PC-9 (cell line): ENCODE results near the gene RIMS1. TPM values are rescaled to one million over a fixed set of nuclear protein-coding genes. Genes with fewer than 3 reads are reported as not detected.

Experiments
- BruUV-seq: library from RNA; stranded (reverse); fragments of 400-500 nt; replicated peaks from 2 replicates; lab custom pipeline; 2021; lab: Mats Ljungman, UMichigan
- CTCF ChIA-PET: fragments of 300-600 bp; sonication (Branson Sonifier 250); formaldehyde crosslinking; loops from one replicate; lab custom pipeline; 2022; ENCODE audit warnings: antibody characterized with exemption; lab: Charles Lee
- POLR2A ChIA-PET: fragments of 300-600 bp; sonication (Branson Sonifier 250); formaldehyde crosslinking; loops from one replicate; lab custom pipeline; 2022; ENCODE audit warnings: antibody characterized with exemption; ENCODE audit not compliant: unreplicated experiment; lab: Charles Lee
- DNase-seq, 2 experiments: peaks; one replicate each; pipeline versions ENCODE4 v3.0.0 to v3.0.0-alpha.2; 2015 to 2022; ENCODE audit warnings: mixed read lengths in 1 of 2
- H2AFZ ChIP-seq: fragments of 200-600 bp; sonication (generic); 2 replicates; pipeline ENCODE4 v1.8.1; 2017; ENCODE audit warnings: antibody characterized with exemption
- H3F3A ChIP-seq: fragments of 200-600 bp; sonication (generic); 2 replicates; pipeline ENCODE4 v1.8.1; 2017; ENCODE audit warnings: antibody characterized with exemption, mild to moderate bottlenecking, low read depth; ENCODE audit not compliant: insufficient read depth
- H3K27ac ChIP-seq: fragments of 200-600 bp; sonication (generic); 2 replicates; pipeline ENCODE4 v1.6.1; 2016; ENCODE audit warnings: mixed run types
- H3K27me3 ChIP-seq: fragments of 200-600 bp; sonication (generic); 2 replicates; pipeline ENCODE4 v1.6.1; 2016; ENCODE audit warnings: low read depth, mixed run types; ENCODE audit not compliant: insufficient read depth
- H3K36me3 ChIP-seq: fragments of 200-600 bp; sonication (generic); 2 replicates; pipeline ENCODE4 v1.6.1; 2016; ENCODE audit warnings: low read depth, mixed run types
- H3K4me1 ChIP-seq: fragments of 200-600 bp; sonication (generic); replicated peaks from 2 replicates; pipeline ENCODE4 v1.6.1; 2016; ENCODE audit warnings: mixed run types; ENCODE audit not compliant: insufficient read depth
- H3K4me2 ChIP-seq: fragments of 200-600 bp; sonication (generic); 2 replicates; pipeline ENCODE4 v1.6.1; 2017; ENCODE audit warnings: mixed run types
- H3K4me3 ChIP-seq: fragments of 200-600 bp; sonication (generic); 2 replicates; pipeline ENCODE4 v1.6.1; 2016; ENCODE audit warnings: mixed run types
- H3K79me2 ChIP-seq: fragments of 200-600 bp; sonication (generic); 2 replicates; pipeline ENCODE4 v1.6.1; 2017; ENCODE audit warnings: low read depth, mixed run types
- H3K9me2 ChIP-seq: fragments of 200-600 bp; sonication (generic); 2 replicates; pipeline ENCODE4 v1.8.1; 2017; ENCODE audit warnings: mild to moderate bottlenecking; ENCODE audit not compliant: insufficient read depth
- H3K9me3 ChIP-seq: fragments of 200-600 bp; sonication (generic); 2 replicates; pipeline ENCODE4 v1.8.1; 2016; ENCODE audit warnings: low read depth; ENCODE audit not compliant: insufficient read depth
- H4K20me1 ChIP-seq: fragments of 200-600 bp; sonication (generic); 2 replicates; pipeline ENCODE4 v1.8.1; 2017; ENCODE audit not compliant: insufficient read depth
- EZH2 ChIP-seq: fragments of 200-600 bp; sonication (generic); IDR thresholded peaks from 2 replicates; pipeline ENCODE4 v1.8.0; 2017; ENCODE audit warnings: antibody characterized with exemption, low read depth
- intact Hi-C: fragments of 100-400 bp; cut with micrococcal nuclease; formaldehyde crosslinking; loops from one replicate; pipeline ENCODE4 v1.10.0; 2022; ENCODE audit not compliant: unreplicated experiment
- total RNA-seq: library from RNA; stranded (reverse); gene quantifications from 2 replicates; pipeline ENCODE4 v1.2.3, GENCODE V29; 2021
- TF ChIP-seq, protein P1 (sequence below): fragments of 200-600 bp; sonication (generic); conservative IDR thresholded peaks from 2 replicates; pipeline ENCODE4 v1.6.1; 2017; ENCODE audit warnings: mixed run types, antibody characterized with exemption, mild to moderate bottlenecking, moderate library complexity

Gene RIMS1
- total RNA-seq, 1 experiment from 2014 or later = not detected

DNA sequence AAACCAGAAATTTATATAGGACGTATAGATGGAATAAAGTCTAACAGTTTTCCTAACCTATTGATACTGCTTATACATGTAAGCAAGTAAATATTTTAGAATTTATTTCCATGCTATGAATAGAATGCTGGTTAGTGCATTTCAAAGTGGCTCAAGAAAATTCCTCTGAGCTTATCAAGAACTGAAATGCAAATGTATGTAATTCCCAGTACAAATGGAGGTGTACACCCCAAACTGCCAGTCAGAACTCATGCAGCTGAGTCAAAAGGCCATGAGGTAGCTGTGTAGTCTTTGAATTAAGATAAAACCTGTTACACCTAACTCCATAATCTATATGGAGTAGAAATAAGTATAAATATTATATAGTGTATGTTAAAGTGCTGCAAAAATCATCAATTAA lies 503.3 kb downstream of the RIMS1 start:
- H3K9me2 ChIP-seq = peaks cover 3% of the 10 kb centered on the region; the same call in 1 of the 2 replicates
- H3K9me3 ChIP-seq = no peaks in the 10 kb centered on the region
- no peak overlapping the region for H2AFZ ChIP-seq
- no peaks in the 10 kb centered on the region for H3K27me3 ChIP-seq
- no peaks in the 10 kb centered on the region for H3K4me1 ChIP-seq
- H4K20me1 ChIP-seq = no peaks in the 10 kb centered on the region
- POLR2A ChIA-PET = no interaction called here
- no peaks in the 10 kb centered on the region for H3K36me3 ChIP-seq
- TF ChIP-seq, protein P1, sequence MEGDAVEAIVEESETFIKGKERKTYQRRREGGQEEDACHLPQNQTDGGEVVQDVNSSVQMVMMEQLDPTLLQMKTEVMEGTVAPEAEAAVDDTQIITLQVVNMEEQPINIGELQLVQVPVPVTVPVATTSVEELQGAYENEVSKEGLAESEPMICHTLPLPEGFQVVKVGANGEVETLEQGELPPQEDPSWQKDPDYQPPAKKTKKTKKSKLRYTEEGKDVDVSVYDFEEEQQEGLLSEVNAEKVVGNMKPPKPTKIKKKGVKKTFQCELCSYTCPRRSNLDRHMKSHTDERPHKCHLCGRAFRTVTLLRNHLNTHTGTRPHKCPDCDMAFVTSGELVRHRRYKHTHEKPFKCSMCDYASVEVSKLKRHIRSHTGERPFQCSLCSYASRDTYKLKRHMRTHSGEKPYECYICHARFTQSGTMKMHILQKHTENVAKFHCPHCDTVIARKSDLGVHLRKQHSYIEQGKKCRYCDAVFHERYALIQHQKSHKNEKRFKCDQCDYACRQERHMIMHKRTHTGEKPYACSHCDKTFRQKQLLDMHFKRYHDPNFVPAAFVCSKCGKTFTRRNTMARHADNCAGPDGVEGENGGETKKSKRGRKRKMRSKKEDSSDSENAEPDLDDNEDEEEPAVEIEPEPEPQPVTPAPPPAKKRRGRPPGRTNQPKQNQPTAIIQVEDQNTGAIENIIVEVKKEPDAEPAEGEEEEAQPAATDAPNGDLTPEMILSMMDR = no peak
- TF ChIP-seq EZH2 = no peak
- no TSS peak for BruUV-seq
- no peaks in the 10 kb centered on the region for H3F3A ChIP-seq
- no peak overlapping the region for H3K4me2 ChIP-seq
- CTCF ChIA-PET = no interaction called here
- no peak for DNase-seq
- no peak overlapping the region for H3K4me3 ChIP-seq
- no peaks in the 10 kb centered on the region for H3K79me2 ChIP-seq
- intact Hi-C loops = no loop called here
- H3K27ac ChIP-seq = no peak overlapping the region

DNA sequence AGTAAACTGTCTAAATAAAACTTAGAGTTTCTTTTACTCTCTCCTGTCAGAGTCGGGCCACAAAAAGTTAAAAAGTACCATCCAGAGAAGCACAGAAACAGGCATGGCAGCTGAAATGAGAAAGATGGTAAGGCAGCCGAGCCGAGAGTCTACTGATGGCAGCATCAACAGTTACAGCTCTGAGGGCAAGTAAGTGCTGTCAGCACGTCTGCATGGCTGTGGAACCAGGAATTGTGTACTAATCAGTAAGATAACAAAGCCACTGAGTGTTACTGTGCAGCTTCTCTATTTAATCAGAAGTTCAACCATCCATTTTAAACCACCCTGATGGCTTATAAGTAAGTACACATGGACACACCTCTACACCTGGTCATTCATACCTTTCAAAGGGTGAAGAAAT lies 504.2 kb downstream of the RIMS1 start:
- DNase-seq = no peak
- Histone ChIP-seq H3K79me2 (no peaks in the 10 kb centered on the region), H3K36me3 (no peaks in the 10 kb centered on the region), H3K9me2 (peaks cover 3% of the 10 kb centered on the region; the same call in 1 of the 2 replicates), H3K4me1 (no peaks in the 10 kb centered on the region), H3K4me3 (no peak overlapping the region), H4K20me1 (no peaks in the 10 kb centered on the region), H2AFZ (no peak overlapping the region), H3K27me3 (no peaks in the 10 kb centered on the region), H3K27ac (no peak overlapping the region), H3K4me2 (no peak overlapping the region), H3F3A (no peaks in the 10 kb centered on the region), H3K9me3 (no peaks in the 10 kb centered on the region)
- POLR2A ChIA-PET = no interaction called here
- CTCF ChIA-PET = no interaction called here
- no peak for TF ChIP-seq EZH2
- TF ChIP-seq, protein P1 = no peak
- intact Hi-C loops = no loop called here
- BruUV-seq = no TSS peak

DNA sequence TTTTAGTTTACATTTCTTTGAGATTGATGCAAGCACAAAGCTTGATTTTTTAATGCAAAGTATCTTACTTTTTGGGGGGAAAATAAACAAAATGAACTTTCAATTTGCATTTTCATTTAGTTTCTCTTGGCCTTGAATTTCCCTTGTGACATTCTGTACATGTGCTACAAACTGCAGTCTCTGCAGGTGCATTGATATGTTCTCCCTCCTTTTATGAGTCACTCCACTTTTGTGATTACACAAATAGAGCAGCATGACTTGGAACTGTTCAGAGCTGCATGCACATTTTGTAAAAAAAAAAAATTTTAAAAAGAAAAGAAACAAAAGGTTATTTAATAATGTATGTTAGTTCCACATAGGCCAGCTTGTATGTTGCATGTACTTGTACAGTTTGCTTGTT lies 515.5 kb downstream of the RIMS1 start:
- TF ChIP-seq, protein P1 = no peak
- H3K4me2 ChIP-seq = no peak overlapping the region
- no peaks in the 10 kb centered on the region for H3K9me3 ChIP-seq
- POLR2A ChIA-PET = interaction anchor here (0.6 kb wide), 1 partner anchor 45 kb away, joined by 5 read pairs; no protein-coding TSS in a partner anchor
- no peak overlapping the region for H3K4me3 ChIP-seq
- H3K27ac ChIP-seq = no peak overlapping the region
- CTCF ChIA-PET = no interaction called here
- intact Hi-C loops = no loop called here
- no peaks in the 10 kb centered on the region for H3K9me2 ChIP-seq
- no peaks in the 10 kb centered on the region for H3K4me1 ChIP-seq
- no peaks in the 10 kb centered on the region for H3K36me3 ChIP-seq
- H3K79me2 ChIP-seq = no peaks in the 10 kb centered on the region
- H3F3A ChIP-seq = no peaks in the 10 kb centered on the region
- no peak for DNase-seq
- H3K27me3 ChIP-seq = no peaks in the 10 kb centered on the region
- no peaks in the 10 kb centered on the region for H4K20me1 ChIP-seq
- no peak overlapping the region for H2AFZ ChIP-seq
- no TSS peak for BruUV-seq
